Neural cell (in vitro differentiated cells): ENCODE data around the gene DHX29. TPM values are rescaled to one million over a fixed set of nuclear protein-coding genes. Genes with fewer than 3 reads are reported as not detected.

ENCODE experiments used
- H2AFZ ChIP-seq: fragments of 200-600, 300-800 bp; sonication (generic), shearing (Covaris generic); 2 replicates; pipeline ENCODE4 v1.6.0; 2014; ENCODE audit warnings: low read depth, mild to moderate bottlenecking, antibody characterized with exemption, low read length, moderate library complexity
- H3F3A ChIP-seq: fragments of 200-600 bp; shearing (Covaris generic); 2 replicates; pipeline ENCODE4 v1.6.1; 2016; ENCODE audit warnings: mild to moderate bottlenecking, moderate library complexity, mixed read lengths, antibody characterized with exemption, low read length; ENCODE audit not compliant: insufficient read depth, poor library complexity, severe bottlenecking
- H3K27ac ChIP-seq: fragments of 200-600, 300-800 bp; sonication (generic), shearing (Covaris generic); 2 replicates; pipeline ENCODE4 v1.5.1; 2014; ENCODE audit warnings: mild to moderate bottlenecking, low read length, moderate library complexity
- H3K27me3 ChIP-seq: fragments of 300-800, 200-600 bp; sonication (generic), shearing (Covaris generic); 2 replicates; pipeline ENCODE4 v1.6.0; 2014; ENCODE audit warnings: mild to moderate bottlenecking, low read depth, low read length, moderate library complexity; ENCODE audit not compliant: insufficient read depth
- H3K36me3 ChIP-seq: fragments of 300-800, 200-600 bp; sonication (generic), shearing (Covaris generic); 2 replicates; pipeline ENCODE4 v1.5.1; 2014; ENCODE audit warnings: mild to moderate bottlenecking, antibody characterized with exemption, low read length, moderate library complexity; ENCODE audit not compliant: insufficient read depth
- H3K4me2 ChIP-seq: fragments of 300-800, 200-600 bp; sonication (generic), shearing (Covaris generic); 2 replicates; pipeline ENCODE4 v1.6.0; 2014; ENCODE audit warnings: mild to moderate bottlenecking, low read length
- H3K4me3 ChIP-seq: fragments of 300-800, 200-600 bp; sonication (generic), shearing (Covaris generic); 2 replicates; pipeline ENCODE4 v1.5.1; 2014; ENCODE audit warnings: mild to moderate bottlenecking, low read length, moderate library complexity
- H3K79me2 ChIP-seq: fragments of 200-600 bp; shearing (Covaris generic); replicated peaks from 2 replicates; pipeline ENCODE4 v1.6.0; 2014; ENCODE audit warnings: mild to moderate bottlenecking, low read length, moderate library complexity; ENCODE audit not compliant: insufficient read depth
- H3K9ac ChIP-seq: fragments of 300-800, 200-600 bp; sonication (generic), shearing (Covaris generic); 2 replicates; pipeline ENCODE4 v1.6.1; 2016; ENCODE audit warnings: mild to moderate bottlenecking, low read length, mixed read lengths
- H3K9me2 ChIP-seq: fragments of 200-600 bp; shearing (Covaris generic); 2 replicates; pipeline ENCODE4 v1.6.1; 2016; ENCODE audit warnings: mild to moderate bottlenecking, low read length, mixed read lengths; ENCODE audit not compliant: insufficient read depth
- H3K9me3 ChIP-seq: fragments of 200-600, 300-800 bp; sonication (generic), shearing (Covaris generic); 2 replicates; pipeline ENCODE4 v1.6.1; 2016; ENCODE audit warnings: mild to moderate bottlenecking, mixed run types, low read length, moderate library complexity, mixed read lengths
- H4K20me1 ChIP-seq: fragments of 200-600 bp; shearing (Covaris generic); 2 replicates; pipeline ENCODE4 v1.6.1; 2016; ENCODE audit warnings: mild to moderate bottlenecking, mixed run types; ENCODE audit not compliant: insufficient read depth
- CTCF ChIP-seq: fragments of 450-650 bp; IDR thresholded peaks from 2 replicates; pipeline ENCODE4 v1.5.1; 2014; ENCODE audit warnings: antibody characterized with exemption, mild to moderate bottlenecking, moderate library complexity; ENCODE audit not compliant: poor library complexity, severe bottlenecking
- EP300 ChIP-seq: fragments of 450-650 bp; conservative IDR thresholded peaks from 2 replicates; pipeline ENCODE4 v1.6.1; 2014; ENCODE audit warnings: antibody characterized with exemption, mild to moderate bottlenecking, moderate library complexity; ENCODE audit not compliant: poor library complexity, severe bottlenecking
- EZH2 ChIP-seq: fragments of 200-600, 300-800 bp; shearing (Covaris generic), sonication (generic); IDR thresholded peaks from 2 replicates; pipeline ENCODE4 v1.6.1; 2014; ENCODE audit warnings: antibody characterized with exemption, low read length, borderline replicate concordance, mild to moderate bottlenecking; ENCODE audit not compliant: insufficient read depth, poor library complexity, severe bottlenecking
- MXI1 ChIP-seq: fragments of 450-650 bp; conservative IDR thresholded peaks from 2 replicates; pipeline ENCODE4 v1.6.1; 2014; ENCODE audit warnings: antibody characterized with exemption, mild to moderate bottlenecking; ENCODE audit not compliant: poor library complexity, severe bottlenecking
- POLR2AphosphoS5 ChIP-seq: IDR thresholded peaks from 2 replicates; pipeline ENCODE4 v1.6.1; 2012
- RAD21 ChIP-seq: fragments of 450-650 bp; conservative IDR thresholded peaks from 2 replicates; pipeline ENCODE4 v1.6.1; 2014; ENCODE audit warnings: antibody characterized with exemption, mild to moderate bottlenecking, moderate library complexity
- REST ChIP-seq: IDR thresholded peaks from 2 replicates; pipeline ENCODE4 v1.6.1; 2012; ENCODE audit warnings: borderline replicate concordance
- SMC3 ChIP-seq: fragments of 450-650 bp; conservative IDR thresholded peaks from 2 replicates; pipeline ENCODE4 v1.6.1; 2014; ENCODE audit warnings: antibody characterized with exemption, mild to moderate bottlenecking, moderate library complexity; ENCODE audit not compliant: poor library complexity
- TAF1 ChIP-seq: IDR thresholded peaks from 2 replicates; pipeline ENCODE4 v1.6.1; 2012; ENCODE audit warnings: low read depth
- polyA plus RNA-seq: library from polyadenylated mRNA; depleted of rRNA; stranded (reverse); fragments of >200 nt; gene quantifications from 2 replicates; pipeline ENCODE4 v1.2.3, GENCODE V29; 2014

The DHX29 gene
- polyA plus RNA-seq, 1 donor from 2014 or later = 48.1 TPM

GRCh38 chr5:55225346-55225745 is 82.1 kb downstream of the DHX29 start:
- TF ChIP-seq CTCF (no peak), EP300 (no peak), RAD21 (no peak), SMC3 (no peak), EZH2 (no peak), POLR2AphosphoS5 (no peak), TAF1 (no peak)
- no peak overlapping the region for H3K27ac ChIP-seq
- no peak overlapping the region for H3K4me3 ChIP-seq
- H3K9ac ChIP-seq = no peak overlapping the region
- H3K4me2 ChIP-seq = no peak overlapping the region
- no peaks in the 10 kb centered on the region for H3F3A ChIP-seq
- H3K79me2 ChIP-seq = no peaks in the 10 kb centered on the region
- H3K27me3 ChIP-seq = peaks cover 100% of the 10 kb centered on the region
- H4K20me1 ChIP-seq = no peaks in the 10 kb centered on the region
- H2AFZ ChIP-seq = no peak overlapping the region
- peaks cover 3% of the 10 kb centered on the region for H3K9me3 ChIP-seq
- H3K36me3 ChIP-seq = no peaks in the 10 kb centered on the region
- no peaks in the 10 kb centered on the region for H3K9me2 ChIP-seq

DNA sequence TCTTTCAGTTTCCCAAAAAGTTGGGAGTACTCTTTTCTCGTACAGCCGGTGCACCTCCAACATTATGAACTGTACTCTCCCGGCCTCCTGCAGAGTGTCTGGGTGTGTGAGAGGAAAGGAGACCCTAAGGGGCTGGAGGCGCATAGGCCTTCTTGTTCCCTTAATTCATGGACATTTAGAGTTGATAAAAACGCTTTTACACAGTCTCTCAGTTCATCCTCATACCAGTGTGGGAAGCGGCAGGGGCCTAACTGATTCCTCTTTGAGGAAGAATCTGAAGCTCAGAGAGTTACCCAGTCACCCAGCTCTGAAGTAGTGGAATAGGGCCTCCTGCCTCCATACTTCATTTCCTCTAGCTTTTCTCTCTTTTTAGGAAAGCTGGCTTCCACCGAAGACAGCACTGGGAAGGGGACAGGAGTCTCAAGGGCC is 83.7 kb downstream of the DHX29 start:
- TF ChIP-seq POLR2AphosphoS5 (no peak), EZH2 (no peak), MXI1 (no peak), EP300 (no peak), REST (no peak), RAD21 (no peak), TAF1 (no peak), SMC3 (no peak), CTCF (no peak)
- H4K20me1 ChIP-seq = no peaks in the 10 kb centered on the region
- H3K79me2 ChIP-seq = no peaks in the 10 kb centered on the region
- no peak overlapping the region for H3K9ac ChIP-seq
- no peak overlapping the region for H2AFZ ChIP-seq
- H3K4me2 ChIP-seq = no peak overlapping the region
- H3K9me3 ChIP-seq = peaks cover 3% of the 10 kb centered on the region
- H3K27ac ChIP-seq = no peak overlapping the region
- no peaks in the 10 kb centered on the region for H3K9me2 ChIP-seq
- no peaks in the 10 kb centered on the region for H3F3A ChIP-seq
- H3K27me3 ChIP-seq = peaks cover 100% of the 10 kb centered on the region
- no peak overlapping the region for H3K4me3 ChIP-seq
- H3K36me3 ChIP-seq = no peaks in the 10 kb centered on the region
